Measurements from ENCODE around the gene LYRM4.

The LYRM4 gene

GRCh38 chr6:5112066-5112799 is 148.5 kb downstream of the LYRM4 start:
- H3K9me3 Mint-ChIP-seq: no peaks in the 10 kb centered on the region
- no peak for ATAC-seq
- no peak overlapping the region for H3K4me3 Mint-ChIP-seq
- H3K27me3 Mint-ChIP-seq: no peaks in the 10 kb centered on the region
- H3K27ac Mint-ChIP-seq: no peak overlapping the region
- peaks cover 32% of the 10 kb centered on the region for H3K36me3 Mint-ChIP-seq
- H3K4me1 Mint-ChIP-seq: no peaks in the 10 kb centered on the region

DNA sequence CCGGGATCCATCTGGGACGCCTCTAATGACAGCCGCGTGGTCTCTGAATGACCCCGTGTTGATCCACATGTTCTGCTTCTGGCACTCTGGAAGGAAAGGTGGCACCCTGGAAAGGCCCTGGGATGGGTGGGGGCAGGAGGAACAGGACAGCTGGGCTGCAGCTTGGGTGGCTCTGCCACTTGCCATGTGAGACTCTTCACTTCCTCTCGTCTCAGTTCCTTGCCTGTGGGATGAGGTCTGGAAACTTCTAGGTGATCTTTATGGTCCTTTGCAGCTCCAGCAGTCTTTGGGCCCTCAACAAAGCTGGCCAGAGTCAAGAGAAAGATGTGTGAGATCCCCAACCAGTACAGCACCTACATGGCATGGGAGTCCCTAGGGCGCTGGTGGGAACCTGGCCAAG is 149.1 kb downstream of the LYRM4 start:
- H3K4me3 Mint-ChIP-seq: no peak overlapping the region
- no peaks in the 10 kb centered on the region for H3K9me3 Mint-ChIP-seq
- H3K27ac Mint-ChIP-seq: no peak overlapping the region
- no peaks in the 10 kb centered on the region for H3K4me1 Mint-ChIP-seq
- no peak for ATAC-seq
- peaks cover 32% of the 10 kb centered on the region for H3K36me3 Mint-ChIP-seq
- no peaks in the 10 kb centered on the region for H3K27me3 Mint-ChIP-seq

DNA sequence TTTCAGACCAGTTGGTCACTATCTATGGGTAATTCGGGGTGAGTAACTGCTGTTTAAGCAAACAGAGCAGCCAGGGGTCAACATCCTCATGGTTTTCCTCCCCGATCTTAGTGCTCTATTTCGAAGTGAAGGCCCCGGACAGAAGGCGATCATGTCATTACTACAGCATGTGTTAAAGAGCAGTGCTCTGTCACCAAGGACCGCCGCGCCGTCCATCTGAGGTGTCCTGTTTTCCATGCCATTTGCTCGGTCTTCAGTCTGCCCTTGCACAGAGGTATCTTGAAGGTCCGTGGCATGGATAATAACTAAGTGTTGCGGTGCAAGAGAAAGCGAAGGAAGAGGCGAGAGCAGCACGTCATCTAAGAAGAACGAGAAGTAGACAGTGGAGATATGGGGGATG is 150.5 kb downstream of the LYRM4 start:
- no peaks in the 10 kb centered on the region for H3K27me3 Mint-ChIP-seq
- no peak overlapping the region for H3K4me3 Mint-ChIP-seq
- H3K9me3 Mint-ChIP-seq: no peaks in the 10 kb centered on the region
- no peak overlapping the region for H3K27ac Mint-ChIP-seq
- ATAC-seq: no peak
- H3K4me1 Mint-ChIP-seq: no peaks in the 10 kb centered on the region
- H3K36me3 Mint-ChIP-seq: peaks cover 38% of the 10 kb centered on the region

DNA sequence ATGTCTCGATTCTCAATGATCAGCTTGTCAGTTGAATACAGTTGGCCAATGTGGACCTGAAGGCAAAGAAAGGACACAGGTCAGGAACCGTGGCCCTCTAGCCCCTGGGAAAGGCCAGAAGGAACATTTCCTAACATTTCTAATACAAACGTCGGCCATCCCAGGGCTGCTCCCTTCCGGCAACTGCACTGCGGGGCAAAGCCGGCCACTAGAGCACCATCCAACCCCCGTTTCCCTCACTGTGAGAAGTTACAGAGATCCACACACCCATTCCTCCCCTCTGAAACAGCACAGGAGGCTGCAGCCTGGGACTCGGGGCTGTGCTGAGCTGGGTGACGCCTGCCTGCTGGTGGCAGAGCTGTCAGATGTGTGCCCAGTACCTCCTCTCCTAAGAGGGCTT is 151.3 kb downstream of the LYRM4 start:
- ATAC-seq: no peak
- Mint-ChIP-seq H3K27ac (no peak overlapping the region), H3K4me1 (no peaks in the 10 kb centered on the region), H3K9me3 (no peaks in the 10 kb centered on the region), H3K27me3 (no peaks in the 10 kb centered on the region), H3K36me3 (peaks cover 38% of the 10 kb centered on the region), H3K4me3 (no peak overlapping the region)

- no peak overlapping the region for H3K27ac Mint-ChIP-seq
Measured at GRCh38 chr6:5108536-5109150, 152.1 kb downstream of the LYRM4 start.

GRCh38 chr6:5108068-5108467 is 152.7 kb downstream of the LYRM4 start:
- Mint-ChIP-seq H3K27me3 (no peaks in the 10 kb centered on the region), H3K4me1 (no peaks in the 10 kb centered on the region), H3K9me3 (no peaks in the 10 kb centered on the region), H3K27ac (no peak overlapping the region), H3K36me3 (peaks cover 33% of the 10 kb centered on the region), H3K4me3 (no peak overlapping the region)
- ATAC-seq: no peak

More at GRCh38 chr6:5108536-5109150, 152.1 kb downstream of the LYRM4 start:
- Mint-ChIP-seq H3K36me3 (peaks cover 36% of the 10 kb centered on the region), H3K27me3 (no peaks in the 10 kb centered on the region), H3K9me3 (no peaks in the 10 kb centered on the region), H3K4me1 (no peaks in the 10 kb centered on the region), H3K4me3 (no peak overlapping the region)
- ATAC-seq: no peak

DNA sequence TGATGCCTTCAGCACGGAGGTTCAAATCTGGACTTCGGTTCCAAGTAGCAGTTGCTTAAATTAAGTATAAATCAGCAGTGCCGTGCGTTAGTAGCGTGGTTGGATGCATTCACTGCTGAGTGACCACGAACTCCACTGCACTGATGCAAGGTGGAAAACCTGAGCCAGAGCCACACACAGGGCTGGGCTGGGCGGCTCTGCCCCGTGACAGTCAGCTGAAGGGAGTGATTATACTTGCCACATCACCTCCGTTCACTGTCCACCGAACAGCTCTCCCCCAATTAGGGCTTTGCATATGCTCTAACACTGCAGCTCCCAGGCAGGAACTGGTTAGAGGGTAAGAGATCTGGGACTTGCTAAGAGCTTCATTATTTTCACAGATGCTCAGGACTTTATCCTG is 153.4 kb downstream of the LYRM4 start:
- no peak for ATAC-seq
- Mint-ChIP-seq H3K27me3 (no peaks in the 10 kb centered on the region), H3K4me3 (no peak overlapping the region), H3K9me3 (no peaks in the 10 kb centered on the region), H3K36me3 (peaks cover 26% of the 10 kb centered on the region), H3K4me1 (no peaks in the 10 kb centered on the region), H3K27ac (no peak overlapping the region)

GRCh38 chr6:5105146-5105545 is 155.6 kb downstream of the LYRM4 start:
- no peaks in the 10 kb centered on the region for H3K4me1 Mint-ChIP-seq
- no peaks in the 10 kb centered on the region for H3K9me3 Mint-ChIP-seq
- no peaks in the 10 kb centered on the region for H3K27me3 Mint-ChIP-seq
- no peak for ATAC-seq
- no peak overlapping the region for H3K27ac Mint-ChIP-seq
- no peak overlapping the region for H3K4me3 Mint-ChIP-seq
- peaks cover 7% of the 10 kb centered on the region for H3K36me3 Mint-ChIP-seq

DNA sequence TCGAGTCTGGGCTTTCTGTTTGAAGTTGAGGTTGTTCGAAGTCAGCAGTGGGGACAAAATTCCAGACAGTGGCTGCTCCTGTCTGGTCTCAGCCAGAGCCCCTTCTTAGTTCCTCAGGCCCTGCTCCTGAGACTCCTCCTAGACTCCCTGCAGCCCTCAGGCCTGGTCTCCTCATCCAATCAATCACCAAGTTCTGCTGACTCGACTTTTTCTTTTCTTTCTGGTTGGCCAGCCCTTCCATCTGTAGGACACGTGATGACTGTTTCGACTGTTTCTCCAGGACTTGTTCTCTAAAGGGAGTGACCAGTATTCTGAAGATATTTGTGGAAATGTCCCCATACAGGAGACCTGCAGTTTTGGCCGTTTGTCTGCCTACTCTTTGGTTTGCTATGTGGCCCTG is 156.1 kb downstream of the LYRM4 start:
- Mint-ChIP-seq H3K36me3 (peaks cover 6% of the 10 kb centered on the region), H3K4me1 (no peaks in the 10 kb centered on the region), H3K27me3 (no peaks in the 10 kb centered on the region), H3K27ac (no peak overlapping the region), H3K4me3 (no peak overlapping the region), H3K9me3 (no peaks in the 10 kb centered on the region)
- ATAC-seq: no peak

DNA sequence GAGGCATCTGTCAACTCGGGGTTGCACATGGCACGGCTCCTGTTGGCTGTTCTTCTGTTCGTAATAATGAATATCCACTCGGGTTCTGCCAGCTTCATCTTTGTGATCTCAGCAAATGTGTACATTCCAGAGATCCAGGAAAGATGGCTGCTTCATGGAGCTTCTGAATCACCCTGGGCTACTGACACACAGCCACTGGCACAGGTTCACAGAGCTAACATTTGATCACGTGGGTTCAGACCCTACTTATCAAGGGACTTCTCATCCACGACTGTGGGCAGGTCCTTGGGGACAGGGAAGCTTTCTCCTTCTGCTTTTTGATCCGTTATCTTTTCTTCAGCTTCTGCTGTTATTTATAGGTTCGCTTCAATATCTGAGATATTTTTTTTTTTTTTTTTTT is 157.5 kb downstream of the LYRM4 start:
- Mint-ChIP-seq H3K4me1 (no peaks in the 10 kb centered on the region), H3K4me3 (no peak overlapping the region), H3K36me3 (peaks cover 6% of the 10 kb centered on the region), H3K27ac (no peak overlapping the region), H3K27me3 (no peaks in the 10 kb centered on the region), H3K9me3 (no peaks in the 10 kb centered on the region)
- no peak for ATAC-seq

GRCh38 chr6:5102267-5102970 is 158.3 kb downstream of the LYRM4 start:
- no peaks in the 10 kb centered on the region for H3K9me3 Mint-ChIP-seq

GRCh38 chr6:5100806-5101205 is 159.9 kb downstream of the LYRM4 start:
- H3K4me1 Mint-ChIP-seq: peaks cover 8% of the 10 kb centered on the region
- no peak overlapping the region for H3K27ac Mint-ChIP-seq
- peaks cover 2% of the 10 kb centered on the region for H3K36me3 Mint-ChIP-seq
- no peak overlapping the region for H3K4me3 Mint-ChIP-seq
- no peaks in the 10 kb centered on the region for H3K9me3 Mint-ChIP-seq
- no peaks in the 10 kb centered on the region for H3K27me3 Mint-ChIP-seq
- no peak for ATAC-seq

More at GRCh38 chr6:5102267-5102970, 158.3 kb downstream of the LYRM4 start:
- Mint-ChIP-seq H3K27me3 (no peaks in the 10 kb centered on the region), H3K36me3 (peaks cover 6% of the 10 kb centered on the region), H3K4me3 (no peak overlapping the region), H3K27ac (no peak overlapping the region), H3K4me1 (no peaks in the 10 kb centered on the region)
- no peak for ATAC-seq

GRCh38 chr6:5099537-5099936 is 161.2 kb downstream of the LYRM4 start:
- Mint-ChIP-seq H3K27ac (no peak overlapping the region), H3K36me3 (no peaks in the 10 kb centered on the region), H3K4me1 (peaks cover 19% of the 10 kb centered on the region), H3K4me3 (no peak overlapping the region), H3K9me3 (no peaks in the 10 kb centered on the region), H3K27me3 (no peaks in the 10 kb centered on the region)
- no peak for ATAC-seq

GRCh38 chr6:5098501-5099270 is 162.1 kb downstream of the LYRM4 start:
- H3K4me3 Mint-ChIP-seq: no peak overlapping the region
- no peaks in the 10 kb centered on the region for H3K36me3 Mint-ChIP-seq
- no peak for ATAC-seq
- no peaks in the 10 kb centered on the region for H3K9me3 Mint-ChIP-seq
- H3K4me1 Mint-ChIP-seq: peaks cover 21% of the 10 kb centered on the region
- H3K27me3 Mint-ChIP-seq: no peaks in the 10 kb centered on the region
- no peak overlapping the region for H3K27ac Mint-ChIP-seq

GRCh38 chr6:5096482-5096881 is 164.3 kb downstream of the LYRM4 start:
- no peaks in the 10 kb centered on the region for H3K36me3 Mint-ChIP-seq
- no peak overlapping the region for H3K27ac Mint-ChIP-seq
- H3K4me1 Mint-ChIP-seq: peaks cover 27% of the 10 kb centered on the region
- H3K4me3 Mint-ChIP-seq: no peak overlapping the region
- no peaks in the 10 kb centered on the region for H3K27me3 Mint-ChIP-seq
- no peak for ATAC-seq
- no peaks in the 10 kb centered on the region for H3K9me3 Mint-ChIP-seq

Measured in stimulated activated memory B cell treated with anti-CD40 and anti-IgM and Interleukin-4, amounts not matched to agents 10 μg/mL and 1 μg/mL and 100 μg/mL, for 72 hours (primary cell).